AG08396 (cell line): ENCODE measurements around the gene MYBPC1.
A peak's percentile ranks its signal among the peaks of the same experiment; 100 is the strongest.
"Not testable (repeated sequence)": the region's sequence is repeated elsewhere in the genome, so short reads cannot be mapped to it uniquely, and the experiment has no call there.

ENCODE experiments used
- DNase-seq: peaks from one replicate; pipeline ENCODE4 v3.0.0; 2012; ENCODE audit warnings: low spot score, mixed read lengths

MYBPC1 gene

DNA sequence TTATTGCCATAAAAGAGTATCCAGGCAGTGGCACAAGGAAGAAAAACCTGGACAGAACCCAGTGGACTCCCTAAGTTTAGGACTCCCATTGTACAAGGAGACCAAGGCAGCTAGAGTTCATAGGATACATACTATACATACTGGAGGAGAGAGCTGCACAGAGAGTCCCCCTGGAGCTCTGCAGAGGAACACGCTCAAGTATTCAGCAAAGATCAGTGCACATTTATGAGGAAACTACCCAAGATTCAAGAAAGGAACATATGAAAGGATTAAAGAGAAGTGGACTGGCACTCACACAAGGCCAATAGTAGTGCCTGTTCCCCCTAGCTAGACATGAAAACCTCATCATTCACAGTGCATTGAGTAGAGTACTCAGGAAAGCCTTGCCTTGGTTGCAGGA, 59.7 kb downstream of the MYBPC1 start:
- no peak for DNase-seq

GRCh38 chr12:101655393-101655792, 60.6 kb downstream of the MYBPC1 start:
- DNase-seq: no peak

GRCh38 chr12:101660662-101661061, 65.9 kb downstream of the MYBPC1 start:
- DNase-seq: not testable (repeated sequence)

GRCh38 chr12:101663298-101663697, 68.5 kb downstream of the MYBPC1 start:
- no peak for DNase-seq

DNA sequence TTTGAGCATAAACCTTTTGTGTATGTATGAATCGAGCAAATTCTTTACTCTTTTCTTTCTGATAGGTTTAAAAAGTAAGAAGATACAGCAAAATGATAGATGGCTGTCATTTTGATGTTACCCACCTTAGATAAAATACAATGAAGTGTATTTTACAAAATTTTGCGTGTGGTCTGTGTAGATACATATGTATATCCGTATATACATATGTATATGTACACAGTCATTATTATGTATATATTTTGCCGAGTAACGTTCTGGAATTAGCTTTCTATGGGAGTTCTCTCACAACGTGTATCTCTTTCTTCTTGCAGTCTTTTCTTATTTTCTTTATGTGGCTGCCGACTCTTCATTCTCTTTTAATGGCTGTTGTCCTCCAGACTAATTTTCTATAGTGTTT, 70.2 kb downstream of the MYBPC1 start:
- no peak for DNase-seq

- no peak for DNase-seq
Measured at GRCh38 chr12:101666052-101666728, 71.4 kb downstream of the MYBPC1 start.

DNA sequence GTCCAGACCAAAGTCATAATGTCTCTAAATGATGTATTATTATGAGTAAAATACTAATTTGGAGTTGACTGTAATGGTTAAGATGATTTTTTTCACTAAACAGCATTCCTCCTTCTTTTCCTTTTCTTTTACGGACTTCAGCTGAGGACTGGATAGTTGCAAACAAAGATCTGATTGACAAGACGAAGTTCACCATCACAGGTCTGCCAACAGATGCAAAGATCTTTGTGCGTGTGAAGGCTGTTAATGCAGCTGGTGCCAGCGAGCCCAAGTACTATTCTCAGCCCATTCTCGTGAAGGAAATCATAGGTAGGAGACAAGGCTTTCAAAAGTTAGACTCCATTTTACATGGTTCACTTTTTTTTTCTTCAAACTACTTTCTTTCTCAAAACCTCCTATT, 72.8 kb downstream of the MYBPC1 start:
- DNase-seq: no peak

- peak; percentile 34 for DNase-seq
Measured at GRCh38 chr12:101670007-101670671, 75.4 kb downstream of the MYBPC1 start.

DNA sequence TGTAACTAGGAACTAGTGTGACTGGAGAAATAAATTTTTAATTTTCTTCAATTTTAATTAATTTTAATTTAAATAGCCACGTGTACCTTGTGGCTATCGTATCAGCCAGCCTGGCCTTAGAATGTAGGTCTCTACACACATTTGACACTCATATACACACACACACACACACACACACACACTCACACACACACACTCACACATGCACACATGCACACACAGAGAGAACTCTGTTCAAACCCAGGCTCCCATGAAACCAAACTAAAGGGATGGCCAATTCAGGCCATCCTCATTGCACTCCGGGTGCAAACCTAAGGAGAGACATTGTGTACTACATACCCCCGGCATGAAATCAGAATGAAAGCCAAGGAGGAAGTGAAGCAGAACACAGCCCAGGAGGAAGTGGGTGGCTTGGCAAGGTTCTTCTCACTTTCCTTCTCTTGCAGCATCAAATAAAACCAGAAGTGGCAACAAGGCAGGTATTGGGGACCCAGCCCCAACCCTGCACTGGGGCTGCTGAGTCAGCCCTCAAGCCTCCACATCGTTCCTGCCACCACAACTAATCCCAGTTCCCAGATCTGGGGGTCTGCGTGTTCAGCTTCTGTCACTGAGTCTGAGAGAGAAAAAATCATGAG, 76.5 kb downstream of the MYBPC1 start:
- DNase-seq: no peak

DNA sequence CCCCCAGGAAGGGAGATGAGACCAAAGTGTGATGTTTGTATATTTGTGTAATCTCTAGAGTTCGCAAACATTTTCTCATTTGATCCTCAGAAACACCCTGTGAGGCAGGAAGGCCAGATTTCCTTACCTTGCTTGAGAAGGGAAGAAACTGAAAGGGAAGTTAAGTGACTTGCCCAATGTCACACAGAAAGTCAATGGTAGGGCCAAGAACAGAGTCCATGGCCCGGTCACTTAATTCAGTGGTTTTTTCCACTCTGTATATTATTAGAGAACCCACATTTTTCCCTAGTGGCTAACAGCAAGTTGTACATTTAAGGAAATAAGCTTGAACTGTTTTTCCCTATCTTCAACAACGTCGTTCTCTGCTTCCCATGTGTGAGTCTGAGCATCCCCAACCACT, 77.1 kb downstream of the MYBPC1 start:
- no peak for DNase-seq

DNA sequence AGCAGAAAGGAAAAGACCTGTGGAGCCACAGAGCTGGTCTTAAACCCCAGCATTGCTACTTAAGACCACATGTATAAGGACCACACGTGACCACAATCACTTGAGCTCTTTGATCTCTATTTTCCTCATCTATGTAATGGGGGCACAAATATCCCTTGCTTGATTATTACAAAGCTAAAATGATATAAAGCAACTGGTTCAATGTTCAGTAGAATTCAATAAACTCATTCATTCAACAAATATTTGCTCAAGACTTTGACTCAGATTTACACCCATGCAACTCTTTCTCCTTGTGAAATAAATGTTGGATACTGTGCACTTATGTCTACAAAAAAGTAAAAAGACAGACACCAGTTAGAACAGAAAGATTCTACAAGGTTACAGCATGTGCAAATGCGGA, 80.8 kb downstream of the MYBPC1 start:
- DNase-seq: no peak

GRCh38 chr12:101676497-101676896, 81.7 kb downstream of the MYBPC1 start:
- DNase-seq: not testable (repeated sequence)

GRCh38 chr12:101678081-101678480, 83.3 kb downstream of the MYBPC1 start:
- no peak for DNase-seq

DNA sequence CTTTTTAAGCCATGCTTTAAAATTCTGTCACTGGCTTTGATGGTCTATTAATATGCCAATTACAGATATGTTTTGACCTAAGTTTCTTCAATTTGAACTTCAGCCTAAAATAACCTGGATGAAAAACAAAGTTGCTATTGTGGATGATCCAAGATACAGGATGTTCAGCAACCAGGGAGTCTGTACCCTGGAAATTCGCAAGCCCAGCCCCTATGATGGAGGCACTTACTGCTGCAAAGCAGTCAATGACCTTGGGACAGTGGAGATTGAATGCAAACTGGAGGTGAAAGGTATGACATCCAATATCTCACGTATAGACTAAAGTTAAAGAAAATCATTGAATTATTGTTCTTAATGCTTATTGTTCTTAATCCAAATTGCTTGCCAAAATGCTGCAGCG, 85.5 kb downstream of the MYBPC1 start:
- DNase-seq: no peak

DNA sequence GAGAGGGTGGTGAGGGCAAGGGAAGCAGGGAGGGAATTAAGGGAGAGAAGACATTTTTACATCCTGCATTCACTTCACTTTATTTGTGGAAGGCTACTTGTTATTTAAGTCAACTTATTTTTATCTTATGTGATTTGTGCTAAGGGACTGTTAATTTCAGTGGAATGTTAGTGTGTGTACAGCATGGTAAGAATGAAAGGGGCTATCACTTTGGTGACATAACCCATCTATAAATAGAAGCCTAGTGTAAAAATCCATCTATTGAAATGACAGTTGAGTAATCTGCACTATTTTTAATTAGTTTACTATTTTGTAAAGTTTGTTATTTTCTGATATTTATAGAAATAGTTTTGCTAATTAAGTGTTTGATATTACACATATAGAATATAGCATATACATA, 85.9 kb downstream of the MYBPC1 start:
- no peak for DNase-seq

DNA sequence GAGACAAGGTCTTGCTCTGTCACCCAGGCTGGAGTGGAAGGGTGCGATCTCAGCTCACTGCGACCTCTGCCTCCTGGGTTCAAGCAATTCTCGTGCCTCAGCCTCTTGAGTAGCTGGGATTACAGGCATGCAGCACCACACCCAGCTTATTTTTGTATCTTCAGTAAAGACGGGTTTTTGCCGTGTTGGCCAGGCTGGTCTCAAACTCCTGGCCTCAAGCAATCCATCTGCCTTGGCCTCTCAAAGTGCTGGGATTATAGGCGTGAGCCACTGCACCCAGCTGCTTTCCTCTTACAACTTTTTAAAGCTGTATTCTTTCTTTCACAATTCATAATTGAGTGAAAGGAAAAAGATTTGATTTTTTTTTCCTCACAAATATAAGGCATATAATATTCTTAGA, 86.9 kb downstream of the MYBPC1 start:
- not testable (repeated sequence) for DNase-seq

DNA sequence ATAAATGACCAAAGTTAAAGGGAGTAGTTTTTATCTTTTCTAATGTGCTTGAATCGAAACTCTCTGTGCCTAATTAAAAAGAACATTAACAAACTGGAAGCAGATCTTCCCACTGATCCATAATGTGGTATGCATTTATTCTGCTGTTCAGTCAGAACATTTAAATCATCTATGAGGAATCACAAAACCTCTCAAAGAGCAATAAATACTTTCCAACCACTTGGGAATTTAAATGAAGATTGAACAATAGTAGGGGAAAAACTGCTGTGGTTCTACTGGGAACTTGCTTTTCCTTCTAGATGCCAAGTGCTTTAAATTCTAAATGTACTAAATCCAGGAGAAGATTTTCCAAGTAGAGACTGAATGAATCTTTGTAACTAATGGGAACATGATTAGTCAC, 90.3 kb downstream of the MYBPC1 start:
- DNase-seq: no peak

DNA sequence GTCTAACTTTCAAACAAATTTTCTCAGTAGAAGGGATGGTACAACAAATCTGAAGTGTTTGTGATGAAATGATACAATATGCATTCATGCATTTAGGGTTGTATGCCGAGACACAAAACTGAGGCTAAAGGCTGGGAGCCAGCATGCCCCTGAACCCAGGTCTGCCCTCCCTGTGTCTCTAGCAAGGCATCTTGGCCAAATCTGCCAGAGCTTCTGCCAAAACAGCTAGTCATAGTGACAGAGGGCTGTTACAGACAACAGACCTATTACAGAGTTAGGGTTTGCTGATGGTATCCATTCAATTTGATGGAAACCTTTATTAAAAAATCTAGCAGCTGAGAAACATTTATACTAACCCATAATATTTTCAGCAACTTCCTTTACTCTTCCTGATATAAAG, 91.4 kb downstream of the MYBPC1 start:
- DNase-seq: no peak

- no peak for DNase-seq
Measured at GRCh38 chr12:101690544-101691098, 95.8 kb downstream of the MYBPC1 start.

DNA sequence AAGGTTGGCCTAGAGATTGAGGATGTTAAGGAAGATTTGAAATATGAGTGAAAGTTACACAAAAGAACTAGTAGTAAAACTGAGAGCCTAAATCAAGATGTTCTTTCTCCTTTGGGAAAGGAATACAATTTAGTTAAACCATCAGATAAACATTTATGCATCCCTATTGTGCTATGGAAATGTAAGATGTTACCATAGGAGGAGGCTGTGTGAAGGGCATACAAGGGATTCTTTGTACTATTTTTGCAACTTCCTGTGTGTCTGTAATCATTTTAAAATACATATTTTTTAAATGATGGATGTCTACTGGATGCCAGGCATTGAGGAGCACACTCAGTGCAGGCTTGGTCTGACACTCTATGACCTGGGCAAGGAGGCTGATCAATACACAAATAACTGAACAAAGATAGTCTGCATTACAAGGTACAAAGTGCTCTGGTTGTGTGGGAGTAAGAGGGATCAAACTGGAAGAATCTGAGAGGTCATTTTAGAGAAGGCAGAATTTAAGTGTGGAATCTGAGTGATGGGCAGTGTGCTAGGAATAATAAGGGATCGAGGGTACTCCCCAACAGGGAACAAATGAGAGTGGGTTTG, 96.8 kb downstream of the MYBPC1 start:
- no peak for DNase-seq

- DNase-seq: no peak
Measured at GRCh38 chr12:101694297-101694848, 99.6 kb downstream of the MYBPC1 start.

DNA sequence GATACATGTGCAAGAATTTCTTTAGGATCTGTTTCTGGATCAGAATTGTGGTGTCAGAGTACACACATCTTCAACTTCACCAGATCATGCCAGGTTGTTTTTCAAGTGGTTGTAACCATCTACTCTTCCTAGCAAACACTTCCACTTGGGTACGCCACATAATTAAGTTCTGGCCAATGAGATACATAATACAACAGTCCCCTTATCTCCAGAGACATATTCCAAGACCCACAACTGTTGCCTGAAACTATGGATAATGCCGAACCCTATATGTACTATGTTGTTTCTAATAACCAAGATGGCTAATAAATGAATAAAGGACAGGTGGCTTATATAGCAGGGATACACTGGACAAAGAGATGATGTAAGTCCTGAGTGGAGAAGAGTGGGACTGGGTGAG, 100.2 kb downstream of the MYBPC1 start:
- no peak for DNase-seq
